Subcutaneous abdominal adipose tissue (tissue), 5 donors: Measurements from ENCODE around the gene ASTN2.
"Not testable (repeated sequence)": the region's sequence is repeated elsewhere in the genome, so short reads cannot be mapped to it uniquely, and the experiment has no call there.

Source experiments
- H3K27ac ChIP-seq: one replicate; pipeline ENCODE4 v1.7.0; 2013; ENCODE audit warnings: low read depth, mild to moderate bottlenecking, inconsistent platforms, low read length, moderate library complexity
- H3K27me3 ChIP-seq, 5 donors: one replicate each; pipeline ENCODE4 v1.7.0; 2013; ENCODE audit warnings: low read length in 5 of 5, inconsistent platforms in 1 of 5; ENCODE audit not compliant: control insufficient read depth in 5 of 5, insufficient read depth in 4 of 5
- H3K36me3 ChIP-seq, 5 donors: one replicate each; pipeline ENCODE4 v1.7.0; 2013; ENCODE audit warnings: low read length in 5 of 5; ENCODE audit not compliant: control insufficient read depth in 5 of 5, insufficient read depth in 5 of 5
- H3K4me1 ChIP-seq, 5 donors: one replicate each; pipeline ENCODE4 v1.7.0; 2013; ENCODE audit warnings: low read length in 5 of 5, mild to moderate bottlenecking in 3 of 5, moderate library complexity in 1 of 5; ENCODE audit not compliant: control insufficient read depth in 5 of 5, insufficient read depth in 5 of 5
- H3K4me3 ChIP-seq, 5 donors: one replicate each; pipeline ENCODE4 v1.7.0; 2013; ENCODE audit warnings: low read length in 5 of 5, low read depth in 1 of 5
- H3K9ac ChIP-seq, 5 donors: one replicate each; pipeline ENCODE4 v1.7.0; 2013; ENCODE audit warnings: low read length in 5 of 5, mild to moderate bottlenecking in 4 of 5, moderate library complexity in 3 of 5
- H3K9me3 ChIP-seq, 5 donors: one replicate each; pipeline ENCODE4 v1.7.0; 2013; ENCODE audit warnings: low read length in 5 of 5; ENCODE audit not compliant: control insufficient read depth in 5 of 5
- donor health status: healthy.
- donor health status: healthy.
- donor health status: healthy.
- donor health status: healthy.
- donor health status: healthy.

The ASTN2 gene

GRCh38 chr9:116917895-116918508, 496.9 kb downstream of the ASTN2 start:
- not testable (repeated sequence) for H3K27me3 ChIP-seq, H3K9ac ChIP-seq, H3K4me3 ChIP-seq, H3K36me3 ChIP-seq, H3K27ac ChIP-seq, H3K4me1 ChIP-seq, H3K9me3 ChIP-seq

DNA sequence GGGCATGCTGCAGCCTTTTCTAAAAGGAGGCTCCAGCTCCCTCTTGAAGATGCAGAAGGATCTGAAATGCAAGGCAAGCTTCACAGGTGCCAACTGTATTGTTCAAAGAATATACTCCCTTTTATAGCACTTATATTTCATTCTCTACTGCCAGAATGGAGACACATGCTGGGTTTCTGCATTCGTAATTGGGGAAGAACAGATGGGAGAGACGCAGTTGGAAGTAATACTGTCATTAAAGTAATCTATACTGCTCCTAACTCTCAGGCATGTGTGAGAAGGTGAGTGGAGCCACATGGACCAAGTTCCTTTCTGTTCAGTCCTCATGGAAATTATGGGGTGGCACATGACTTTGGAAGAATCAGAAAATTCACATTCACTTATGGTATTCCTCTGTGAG, 501.3 kb downstream of the ASTN2 start:
- Histone ChIP-seq H3K9me3 (no peaks in the 10 kb centered on the region), H3K27me3 (no peaks in the 10 kb centered on the region), H3K27ac (no peak overlapping the region), H3K4me3 (no peak overlapping the region), H3K36me3 (no peaks in the 10 kb centered on the region), H3K9ac (no peak overlapping the region), H3K4me1 (peaks cover 0 to 11% (median 0%) of the 10 kb centered on the region in 5 donors)

DNA sequence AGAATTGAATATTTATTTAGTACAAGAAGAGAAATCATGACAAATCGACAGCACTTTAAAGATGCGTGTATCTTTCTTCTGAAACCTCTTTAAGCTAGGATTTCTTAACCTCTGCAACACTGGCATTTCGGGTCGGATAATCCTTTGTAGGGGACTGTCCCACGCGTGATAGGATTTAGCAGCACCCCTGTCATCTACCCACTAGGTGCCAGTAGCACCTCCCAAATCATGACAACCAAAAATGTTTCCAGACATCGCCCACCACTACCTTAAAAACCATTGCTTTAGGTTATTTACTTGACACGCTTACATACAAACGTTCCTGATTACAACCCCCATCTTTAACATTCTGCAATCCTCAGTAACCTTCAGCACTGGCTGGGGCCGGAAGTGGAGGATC, 504.7 kb downstream of the ASTN2 start:
- peaks cover 0 to 4% (median 0%) of the 10 kb centered on the region in 5 donors for H3K27me3 ChIP-seq
- no peak overlapping the region for H3K9ac ChIP-seq
- H3K9me3 ChIP-seq = no peaks in the 10 kb centered on the region
- no peak overlapping the region for H3K4me3 ChIP-seq
- H3K36me3 ChIP-seq = no peaks in the 10 kb centered on the region
- peaks cover 0 to 11% (median 0%) of the 10 kb centered on the region in 5 donors for H3K4me1 ChIP-seq
- no peak overlapping the region for H3K27ac ChIP-seq

DNA sequence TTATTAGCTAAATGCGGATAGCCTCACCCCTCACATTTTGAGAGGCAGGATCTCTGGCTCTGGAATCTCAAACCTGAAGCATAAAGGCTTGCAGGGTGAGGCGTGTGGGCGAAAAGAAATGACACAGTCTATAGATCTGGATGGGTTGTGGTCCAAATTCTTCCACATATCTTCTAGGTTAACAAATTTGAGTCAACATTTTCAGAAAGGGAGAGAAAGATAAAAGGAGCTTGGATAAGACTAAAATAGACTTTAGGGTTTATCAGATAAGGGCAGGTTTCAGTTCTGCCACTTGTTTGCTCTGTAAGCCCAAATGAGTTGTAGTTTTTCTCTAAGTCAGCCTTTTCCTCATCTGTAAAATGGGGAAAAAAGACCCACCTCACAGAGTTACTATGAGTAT, 506.9 kb downstream of the ASTN2 start:
- Histone ChIP-seq H3K9ac (no peak overlapping the region), H3K4me3 (no peak overlapping the region), H3K27me3 (peaks cover 0 to 4% (median 0%) of the 10 kb centered on the region in 5 donors), H3K36me3 (no peaks in the 10 kb centered on the region), H3K4me1 (peaks cover 0 to 11% (median 0%) of the 10 kb centered on the region in 5 donors), H3K27ac (no peak overlapping the region), H3K9me3 (no peaks in the 10 kb centered on the region)

DNA sequence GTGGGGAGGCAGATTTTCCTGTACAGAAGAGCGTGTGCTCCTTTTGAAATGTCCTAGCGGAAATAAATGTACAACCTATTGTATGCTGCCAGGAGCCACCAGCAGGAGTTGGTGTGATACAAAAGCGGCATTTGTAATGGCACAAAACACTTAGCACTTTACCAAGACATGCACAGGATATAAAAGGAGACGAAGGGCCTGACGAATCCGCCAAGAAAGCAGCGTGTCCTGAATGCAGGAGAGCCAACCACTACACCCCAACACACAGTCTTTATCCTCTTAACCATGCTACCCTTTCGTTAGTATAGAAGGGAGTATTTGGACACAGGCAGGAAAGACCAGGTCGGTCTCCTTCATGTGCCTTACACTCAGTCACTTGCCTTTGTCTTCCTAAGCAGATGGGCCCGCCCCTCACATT, 509.7 kb downstream of the ASTN2 start:
- H3K4me3 ChIP-seq = no peak overlapping the region
- no peak overlapping the region for H3K9ac ChIP-seq
- H3K4me1 ChIP-seq = no peaks in the 10 kb centered on the region
- H3K36me3 ChIP-seq = no peaks in the 10 kb centered on the region
- no peak overlapping the region for H3K27ac ChIP-seq
- peaks cover 0 to 5% (median 5%) of the 10 kb centered on the region in 5 donors for H3K9me3 ChIP-seq
- peaks cover 0 to 4% (median 0%) of the 10 kb centered on the region in 5 donors for H3K27me3 ChIP-seq

GRCh38 chr9:116904165-116904564, 510.7 kb downstream of the ASTN2 start:
- Histone ChIP-seq H3K4me3 (no peak overlapping the region), H3K27me3 (peaks cover 0 to 4% (median 0%) of the 10 kb centered on the region in 5 donors), H3K36me3 (no peaks in the 10 kb centered on the region), H3K27ac (no peak overlapping the region), H3K4me1 (no peaks in the 10 kb centered on the region), H3K9me3 (peaks cover 3 to 12% (median 12%) of the 10 kb centered on the region in 5 donors), H3K9ac (no peak overlapping the region)

- no peak overlapping the region for H3K4me3 ChIP-seq
- no peak overlapping the region for H3K9ac ChIP-seq
- H3K27ac ChIP-seq = no peak overlapping the region
- H3K4me1 ChIP-seq = no peaks in the 10 kb centered on the region
- peaks cover 0 to 4% (median 0%) of the 10 kb centered on the region in 5 donors for H3K27me3 ChIP-seq
- H3K9me3 ChIP-seq = peaks cover 3 to 12% (median 12%) of the 10 kb centered on the region in 5 donors
- H3K36me3 ChIP-seq = no peaks in the 10 kb centered on the region
These were observed 513.6 kb downstream of the ASTN2 start for GRCh38 chr9:116901260-116901659.

GRCh38 chr9:116900543-116900942, 514.3 kb downstream of the ASTN2 start:
- Histone ChIP-seq H3K27ac (no peak overlapping the region), H3K4me3 (no peak overlapping the region), H3K27me3 (no peaks in the 10 kb centered on the region), H3K4me1 (no peaks in the 10 kb centered on the region), H3K9me3 (peaks cover 3 to 12% (median 12%) of the 10 kb centered on the region in 5 donors), H3K36me3 (no peaks in the 10 kb centered on the region), H3K9ac (no peak overlapping the region)

GRCh38 chr9:116900007-116900367, 514.9 kb downstream of the ASTN2 start:
- no peaks in the 10 kb centered on the region for H3K4me1 ChIP-seq
- peaks cover 3 to 12% (median 12%) of the 10 kb centered on the region in 5 donors for H3K9me3 ChIP-seq
- H3K27me3 ChIP-seq = no peaks in the 10 kb centered on the region
- no peak overlapping the region for H3K9ac ChIP-seq
- H3K36me3 ChIP-seq = no peaks in the 10 kb centered on the region
- no peak overlapping the region for H3K27ac ChIP-seq
- no peak overlapping the region for H3K4me3 ChIP-seq

GRCh38 chr9:116899337-116900006, 515.4 kb downstream of the ASTN2 start:
- H3K9me3 ChIP-seq = peaks cover 3 to 12% (median 12%) of the 10 kb centered on the region in 5 donors
- H3K36me3 ChIP-seq = no peaks in the 10 kb centered on the region
- H3K27me3 ChIP-seq = no peaks in the 10 kb centered on the region
- H3K4me1 ChIP-seq = no peaks in the 10 kb centered on the region
- H3K4me3 ChIP-seq = no peak overlapping the region
- H3K27ac ChIP-seq = no peak overlapping the region
- H3K9ac ChIP-seq = no peak overlapping the region
